WTC11 (cell line): Measurements from ENCODE around the gene ITGA5.

Experiments
- FOXJ3 ChIP-seq: sonication (generic); formaldehyde crosslinking; IDR thresholded peaks from 2 replicates; pipeline ENCODE4 v1.9.0; 2021; ENCODE audit warnings: missing genetic modification reagents, mild to moderate bottlenecking, borderline replicate concordance
- TF ChIP-seq, protein P1 (sequence below): fragments of 200-600 bp; IDR thresholded peaks from 2 replicates; pipeline ENCODE4 v1.8.0; 2022; ENCODE audit warnings: antibody characterized with exemption

GRCh38 chr12:54421175-54421878, 2.3 kb upstream of the ITGA5 start:
- TF ChIP-seq, protein P1, sequence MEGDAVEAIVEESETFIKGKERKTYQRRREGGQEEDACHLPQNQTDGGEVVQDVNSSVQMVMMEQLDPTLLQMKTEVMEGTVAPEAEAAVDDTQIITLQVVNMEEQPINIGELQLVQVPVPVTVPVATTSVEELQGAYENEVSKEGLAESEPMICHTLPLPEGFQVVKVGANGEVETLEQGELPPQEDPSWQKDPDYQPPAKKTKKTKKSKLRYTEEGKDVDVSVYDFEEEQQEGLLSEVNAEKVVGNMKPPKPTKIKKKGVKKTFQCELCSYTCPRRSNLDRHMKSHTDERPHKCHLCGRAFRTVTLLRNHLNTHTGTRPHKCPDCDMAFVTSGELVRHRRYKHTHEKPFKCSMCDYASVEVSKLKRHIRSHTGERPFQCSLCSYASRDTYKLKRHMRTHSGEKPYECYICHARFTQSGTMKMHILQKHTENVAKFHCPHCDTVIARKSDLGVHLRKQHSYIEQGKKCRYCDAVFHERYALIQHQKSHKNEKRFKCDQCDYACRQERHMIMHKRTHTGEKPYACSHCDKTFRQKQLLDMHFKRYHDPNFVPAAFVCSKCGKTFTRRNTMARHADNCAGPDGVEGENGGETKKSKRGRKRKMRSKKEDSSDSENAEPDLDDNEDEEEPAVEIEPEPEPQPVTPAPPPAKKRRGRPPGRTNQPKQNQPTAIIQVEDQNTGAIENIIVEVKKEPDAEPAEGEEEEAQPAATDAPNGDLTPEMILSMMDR: no peak
- TF ChIP-seq FOXJ3: no peak
